Measurements from ENCODE around the gene CACNB1.

CACNB1 gene

DNA sequence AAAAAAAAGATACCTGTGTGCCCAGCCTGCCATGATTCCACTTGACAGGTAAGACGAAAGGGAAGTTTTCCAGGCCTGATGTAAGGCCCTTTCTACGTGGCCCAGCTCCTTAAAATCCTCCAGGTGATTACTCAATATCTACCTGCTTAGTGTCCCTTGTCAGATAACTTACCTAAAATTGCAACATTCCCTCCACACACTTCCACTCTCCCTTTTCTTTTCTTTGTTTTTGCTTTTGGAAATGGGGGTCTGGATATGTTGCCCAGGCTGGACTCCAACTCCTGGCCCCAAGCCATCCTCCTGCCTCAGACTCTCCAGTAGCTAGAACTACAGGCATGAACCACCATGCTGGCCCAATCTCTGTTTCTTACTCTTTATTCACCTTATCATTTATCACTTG lies 38.8 kb downstream of the CACNB1 start:
- Mint-ChIP-seq H3K27me3 (peaks cover 0 to 12% of the 10 kb centered on the region in 2 donors), H3K4me1 (ENCODE audit: low read depth in 2 of 2) (peaks cover 9 to 10% of the 10 kb centered on the region in 2 donors), H3K4me3 (no peak overlapping the region), H3K9me3 (peaks cover 0 to under 1% of the 10 kb centered on the region in 2 donors), H3K27ac (no peak overlapping the region), H3K36me3 (ENCODE audit: insufficient read depth) (peaks cover 32% of the 10 kb centered on the region)
- no peak for ATAC-seq (replicated peaks)
- no peak for DNase-seq

DNA sequence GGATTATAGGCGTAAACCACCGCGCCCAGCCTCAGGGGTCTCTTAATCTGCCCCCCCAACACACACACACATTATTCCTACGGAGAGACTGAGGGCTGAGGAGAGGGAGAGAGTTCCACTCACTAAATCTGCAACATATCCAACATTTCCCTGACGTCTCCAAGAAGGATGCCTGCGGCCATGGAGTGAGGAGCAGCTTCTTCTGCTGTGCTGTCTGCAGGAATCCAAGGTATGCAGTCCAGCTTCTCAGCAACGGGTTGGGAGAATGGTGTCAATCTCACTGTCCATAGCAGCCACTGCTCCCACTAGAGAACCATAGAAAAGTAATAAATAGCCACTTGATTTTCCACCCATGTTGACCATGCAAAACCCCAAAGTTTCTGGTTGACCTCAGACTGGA lies 41.0 kb downstream of the CACNB1 start:
- H3K36me3 Mint-ChIP-seq (ENCODE audit: insufficient read depth) = peaks cover 49% of the 10 kb centered on the region
- H3K27me3 Mint-ChIP-seq = peaks cover 0 to 15% of the 10 kb centered on the region in 2 donors
- ATAC-seq (replicated peaks) (no peak), DNase-seq (no peak)
- peaks cover 25 to 27% of the 10 kb centered on the region in 2 donors for H3K4me1 Mint-ChIP-seq (ENCODE audit: low read depth in 2 of 2)
- H3K9me3 Mint-ChIP-seq = peaks cover 0 to 1% of the 10 kb centered on the region in 2 donors
- H3K4me3 Mint-ChIP-seq = no peak overlapping the region
- no peak overlapping the region for H3K27ac Mint-ChIP-seq

DNA sequence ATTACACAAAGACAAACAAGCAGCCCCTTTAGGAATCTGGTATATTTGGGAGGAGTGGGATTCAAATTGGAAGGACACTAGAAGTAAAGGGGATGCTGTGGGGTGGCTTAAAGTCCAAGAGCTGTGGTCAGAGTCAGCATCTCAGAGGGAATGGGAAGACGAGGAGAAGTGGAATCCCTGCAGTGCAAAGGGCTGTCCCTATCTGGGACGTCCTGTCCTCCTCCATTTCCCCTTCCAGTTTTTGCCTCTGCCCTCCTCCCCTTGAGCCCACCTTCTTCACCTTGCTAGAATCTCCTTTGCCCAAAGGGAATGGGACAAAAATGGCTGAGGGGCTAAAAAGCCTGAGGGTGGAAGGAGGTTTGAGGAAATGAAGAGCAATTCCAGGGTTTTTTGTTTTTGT lies 41.8 kb downstream of the CACNB1 start:
- ATAC-seq (replicated peaks) (no peak), DNase-seq (no peak)
- Mint-ChIP-seq H3K4me3 (no peak overlapping the region), H3K36me3 (ENCODE audit: insufficient read depth) (peaks cover 49% of the 10 kb centered on the region), H3K27me3 (peaks cover 0 to 17% of the 10 kb centered on the region in 2 donors), H3K4me1 (ENCODE audit: low read depth in 2 of 2) (peaks cover 25 to 27% of the 10 kb centered on the region in 2 donors), H3K9me3 (peaks cover 0 to 1% of the 10 kb centered on the region in 2 donors), H3K27ac (no peak overlapping the region)

DNA sequence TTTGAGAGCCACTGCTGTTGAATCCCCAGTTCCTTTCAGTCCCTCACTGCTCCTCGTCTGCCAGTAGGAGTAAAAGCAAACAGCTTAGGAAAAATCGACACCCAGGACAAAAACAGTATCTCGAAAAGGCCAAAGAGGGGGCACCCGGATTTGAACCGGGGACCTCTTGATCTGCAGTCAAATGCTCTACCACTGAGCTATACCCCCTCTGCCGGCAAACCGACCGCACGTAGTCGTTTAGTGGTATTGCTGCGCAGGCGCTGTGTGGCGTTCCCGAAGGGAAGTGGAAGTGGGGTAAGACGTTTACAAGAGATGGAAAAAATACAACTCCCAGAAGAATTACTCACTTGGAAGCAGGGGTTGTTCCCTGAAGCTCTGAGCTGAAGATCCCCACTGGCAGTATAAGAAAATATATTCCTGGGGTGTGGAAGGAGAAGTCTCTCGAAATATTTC lies 43.8 kb downstream of the CACNB1 start:
- DNase-seq (peak; percentile 90 to 95 (median 92)), ATAC-seq (replicated peaks) (peak; percentile 63)
- H3K4me1 Mint-ChIP-seq (ENCODE audit: low read depth in 2 of 2) = peaks cover 39 to 41% of the 10 kb centered on the region in 2 donors
- H3K4me3 Mint-ChIP-seq = peak overlapping the region; percentile 99 to 100
- H3K27me3 Mint-ChIP-seq = peaks cover 0 to 36% of the 10 kb centered on the region in 2 donors
- H3K9me3 Mint-ChIP-seq = peaks cover 0 to 1% of the 10 kb centered on the region in 2 donors
- H3K27ac Mint-ChIP-seq = peak overlapping the region; percentile 100
- peaks cover 49% of the 10 kb centered on the region for H3K36me3 Mint-ChIP-seq (ENCODE audit: insufficient read depth)

DNA sequence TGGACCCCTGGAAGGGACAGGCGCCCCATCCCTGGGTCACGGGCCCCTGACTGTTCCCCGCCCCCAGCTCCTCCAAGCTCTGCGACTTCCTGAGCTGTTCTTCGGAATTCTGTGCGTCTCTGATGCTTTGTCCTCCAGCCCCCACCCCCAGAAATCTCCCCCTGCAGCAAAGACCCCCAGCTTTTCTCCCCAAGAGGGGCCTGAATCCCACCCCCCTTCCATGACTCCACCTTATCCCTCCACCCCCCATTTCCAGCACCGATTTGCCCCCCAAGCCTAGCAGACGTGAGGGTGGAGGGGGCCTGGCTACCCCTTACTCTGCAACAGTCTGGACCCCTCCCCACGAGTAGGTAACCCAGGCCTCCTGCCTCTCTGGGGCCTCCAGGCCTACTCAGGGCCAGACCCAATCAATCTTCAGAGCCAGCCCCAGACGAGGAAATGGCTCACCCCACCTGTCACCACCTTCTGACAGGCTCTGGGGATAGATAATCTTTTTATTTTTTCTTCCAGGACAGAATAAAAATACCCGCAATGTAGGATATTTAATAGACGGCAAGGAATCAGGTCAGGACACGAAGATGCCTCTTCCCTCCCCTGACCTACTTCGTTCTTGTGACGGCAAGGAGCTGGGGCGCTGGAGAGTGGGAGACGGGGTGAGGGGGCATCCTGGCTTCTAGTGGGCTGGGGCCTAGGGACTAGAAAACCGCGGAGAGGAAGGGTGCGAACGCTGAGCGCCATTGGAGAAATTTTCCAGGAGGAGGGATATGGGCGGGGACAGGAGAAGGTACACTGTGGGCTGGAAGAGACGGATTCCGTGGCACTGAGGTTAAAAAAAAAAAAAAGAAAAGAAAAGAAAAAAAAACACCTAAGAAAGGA lies 45.3 kb downstream of the CACNB1 start:
- H3K36me3 Mint-ChIP-seq (ENCODE audit: insufficient read depth) = peaks cover 49% of the 10 kb centered on the region
- peaks cover 0 to 36% of the 10 kb centered on the region in 2 donors for H3K27me3 Mint-ChIP-seq
- peak overlapping the region; percentile 100 for H3K27ac Mint-ChIP-seq
- H3K9me3 Mint-ChIP-seq = peaks cover 0 to 1% of the 10 kb centered on the region in 2 donors
- ATAC-seq (replicated peaks) = no peak
- H3K4me1 Mint-ChIP-seq (ENCODE audit: low read depth in 2 of 2) = peaks cover 39 to 41% of the 10 kb centered on the region in 2 donors
- peak in 2 of 3 experiments; percentile 8 to 32 for DNase-seq
- H3K4me3 Mint-ChIP-seq = peak overlapping the region; percentile 99 to 100

DNA sequence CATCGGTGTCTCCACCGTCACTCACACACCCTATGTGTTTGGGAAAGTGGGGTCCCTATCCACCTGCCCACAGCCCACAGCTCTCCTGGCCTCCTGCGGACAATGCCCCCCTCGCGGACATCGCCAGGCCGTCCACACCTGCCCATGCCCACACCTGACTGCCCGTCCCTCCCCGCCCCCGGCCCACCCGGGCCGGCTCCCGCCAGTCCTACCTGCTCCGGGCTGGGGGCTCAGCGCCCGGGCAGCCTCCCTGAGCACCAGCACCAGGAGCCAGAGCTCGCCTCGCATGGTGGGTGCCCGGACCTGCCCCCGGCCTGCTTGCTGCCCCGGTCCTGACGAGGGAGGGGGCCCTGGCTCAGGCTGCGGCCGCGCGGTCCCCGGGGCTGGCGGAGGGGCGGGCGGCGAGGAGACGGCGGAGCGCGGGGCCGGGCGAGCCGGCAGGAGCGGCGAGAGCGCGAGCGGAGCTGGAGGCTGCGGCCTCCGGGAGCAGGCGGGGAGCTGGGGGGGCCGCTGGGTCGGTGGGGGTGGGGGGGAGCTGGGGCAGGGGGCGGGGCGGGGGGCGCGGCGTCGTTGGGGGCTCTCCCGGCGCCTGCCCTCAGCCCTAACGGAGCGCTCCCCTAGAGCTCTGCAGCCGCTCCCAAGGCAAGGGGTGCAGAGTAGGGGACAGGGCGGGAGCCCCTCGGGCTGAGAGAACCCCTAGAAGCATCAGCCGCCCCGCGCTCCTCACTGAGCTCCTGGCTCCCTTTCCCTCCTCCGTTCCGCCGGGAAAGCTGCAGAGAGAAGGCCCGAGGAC lies 46.1 kb downstream of the CACNB1 start, which contains the start of gene PLXDC1:
Gene PLXDC1, minus strand, starts transcription at position 488 of the 793 bp plus-strand sequence. Its CDS starts 200 bp downstream, at position 288.
- ATAC-seq (replicated peaks) = no peak
- Mint-ChIP-seq H3K27ac (peak within 1 kb of the TSS; percentile 100), H3K4me3 (peak within 1 kb of the TSS; percentile 99 to 100), H3K4me1 (ENCODE audit: low read depth in 2 of 2) (peaks cover 39 to 41% of the 10 kb centered on the region in 2 donors), H3K27me3 (peaks cover 0 to 36% of the 10 kb centered on the region in 2 donors), H3K36me3 (ENCODE audit: insufficient read depth) (peaks cover 46% of the 10 kb centered on the region), H3K9me3 (peaks cover 0 to 1% of the 10 kb centered on the region in 2 donors)
- no peak for DNase-seq

DNA sequence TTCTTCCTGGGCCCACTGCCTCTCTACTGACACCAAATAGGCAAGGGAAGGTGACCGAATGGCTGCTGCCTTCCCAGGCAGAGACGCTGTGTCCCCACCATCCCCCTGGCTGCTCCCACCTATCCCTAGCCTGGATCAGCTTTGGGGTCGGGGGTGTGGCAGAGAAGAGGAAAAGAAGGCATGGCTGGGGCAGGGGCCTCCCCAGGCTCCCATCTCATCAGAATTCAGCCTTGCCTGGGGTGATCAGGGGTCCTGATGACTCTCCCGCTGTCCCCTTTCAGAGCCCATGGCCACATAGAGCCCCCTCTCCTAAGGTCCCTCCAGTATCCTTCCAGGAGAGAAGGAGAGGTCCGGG lies 46.7 kb downstream of the CACNB1 start:
- H3K27ac Mint-ChIP-seq = no peak overlapping the region

DNA sequence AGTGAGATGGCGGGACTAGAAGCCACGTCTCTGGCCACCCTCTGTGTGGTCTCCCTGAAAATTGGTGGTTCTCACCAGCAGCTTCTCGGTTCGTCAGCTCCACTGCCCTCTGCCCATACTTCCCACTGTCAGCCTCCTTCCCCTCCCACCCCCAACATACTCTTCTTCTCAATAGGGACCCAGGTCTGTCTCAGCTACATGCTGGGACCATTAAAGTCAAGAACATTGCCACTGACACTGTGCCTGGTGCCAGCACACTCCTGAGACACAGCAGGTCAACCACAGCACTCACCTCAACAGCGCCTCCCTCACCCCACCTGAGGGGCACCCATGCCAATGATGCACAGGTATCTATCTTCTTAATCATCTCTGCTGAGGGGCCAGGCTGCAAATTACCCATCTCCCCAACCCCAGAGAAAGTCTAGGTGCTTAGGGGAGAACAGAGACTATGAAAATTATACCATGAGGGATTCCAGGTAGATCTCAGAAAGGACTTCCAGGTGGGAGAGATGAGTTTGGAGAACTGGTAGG lies 47.3 kb downstream of the CACNB1 start:
- ATAC-seq (replicated peaks) (no peak), DNase-seq (no peak)
- peaks cover 0 to 1% of the 10 kb centered on the region in 2 donors for H3K9me3 Mint-ChIP-seq
- H3K4me3 Mint-ChIP-seq = peak overlapping the region; percentile 59 to 73
- H3K36me3 Mint-ChIP-seq (ENCODE audit: insufficient read depth) = peaks cover 35% of the 10 kb centered on the region
- H3K27me3 Mint-ChIP-seq = peaks cover 0 to 36% of the 10 kb centered on the region in 2 donors
- peaks cover 39 to 41% of the 10 kb centered on the region in 2 donors for H3K4me1 Mint-ChIP-seq (ENCODE audit: low read depth in 2 of 2)
- peak overlapping the region in 1 of 2 donors; percentile 63 for H3K27ac Mint-ChIP-seq

More for the DNA sequence above, 46.7 kb downstream of the CACNB1 start:
- Mint-ChIP-seq H3K27me3 (peaks cover 0 to 36% of the 10 kb centered on the region in 2 donors), H3K9me3 (peaks cover 0 to 1% of the 10 kb centered on the region in 2 donors), H3K4me3 (peak overlapping the region; percentile 59 to 73), H3K36me3 (ENCODE audit: insufficient read depth) (peaks cover 40% of the 10 kb centered on the region), H3K4me1 (ENCODE audit: low read depth in 2 of 2) (peaks cover 39 to 41% of the 10 kb centered on the region in 2 donors)
- DNase-seq = no peak
- ATAC-seq (replicated peaks) = no peak

DNA sequence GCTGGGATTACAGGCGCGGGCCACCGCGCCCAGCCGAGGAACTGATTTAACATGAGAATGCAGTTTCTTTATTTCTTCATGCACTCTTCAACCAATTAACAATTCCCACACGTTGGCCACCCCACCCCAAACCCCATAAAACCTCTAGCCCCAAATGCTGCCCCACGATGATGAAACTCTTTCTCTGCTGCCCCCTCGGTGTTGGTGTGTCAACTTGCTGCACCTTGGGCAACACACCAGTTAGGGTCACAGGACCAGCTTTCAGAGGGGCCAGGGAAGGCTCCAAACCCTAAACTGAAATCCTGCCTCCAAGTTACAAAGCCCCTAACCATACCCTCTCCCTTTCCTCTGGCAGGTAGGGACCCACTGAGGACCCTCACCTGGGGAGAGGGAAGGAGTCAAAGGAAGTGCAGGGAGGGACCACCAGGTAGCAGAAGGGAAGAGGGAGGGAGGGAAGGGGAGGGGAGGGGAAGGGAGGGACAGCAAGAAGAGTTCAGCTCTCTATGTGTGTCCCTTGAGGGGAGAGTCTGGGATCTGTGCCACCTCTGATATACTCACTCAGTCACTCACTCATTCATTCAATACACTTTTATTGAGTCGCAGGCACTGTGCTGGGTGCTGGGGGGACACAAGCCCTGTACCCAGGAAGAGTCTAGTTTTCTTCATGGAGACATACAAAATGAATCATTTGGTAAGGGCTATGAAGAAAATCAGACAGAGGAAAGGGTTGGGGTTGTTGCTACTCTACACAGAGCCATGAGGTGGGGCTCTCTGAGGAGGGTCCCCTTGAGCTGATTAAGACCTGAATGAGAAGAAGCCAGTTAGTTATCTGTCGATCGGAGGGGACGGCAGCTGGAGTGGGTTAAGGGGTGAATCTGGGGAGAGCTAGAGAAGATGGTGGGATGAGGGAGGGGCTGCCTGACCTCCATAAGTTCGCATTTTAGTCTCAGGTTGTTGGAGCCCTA lies 50.0 kb downstream of the CACNB1 start:
- Mint-ChIP-seq H3K9me3 (no peaks in the 10 kb centered on the region), H3K4me1 (ENCODE audit: low read depth in 2 of 2) (peaks cover 21 to 25% of the 10 kb centered on the region in 2 donors), H3K4me3 (no peak overlapping the region), H3K36me3 (ENCODE audit: insufficient read depth) (peaks cover 9% of the 10 kb centered on the region), H3K27me3 (peaks cover 0 to 21% of the 10 kb centered on the region in 2 donors), H3K27ac (no peak overlapping the region)
- DNase-seq = no peak
- ATAC-seq (replicated peaks) = no peak

DNA sequence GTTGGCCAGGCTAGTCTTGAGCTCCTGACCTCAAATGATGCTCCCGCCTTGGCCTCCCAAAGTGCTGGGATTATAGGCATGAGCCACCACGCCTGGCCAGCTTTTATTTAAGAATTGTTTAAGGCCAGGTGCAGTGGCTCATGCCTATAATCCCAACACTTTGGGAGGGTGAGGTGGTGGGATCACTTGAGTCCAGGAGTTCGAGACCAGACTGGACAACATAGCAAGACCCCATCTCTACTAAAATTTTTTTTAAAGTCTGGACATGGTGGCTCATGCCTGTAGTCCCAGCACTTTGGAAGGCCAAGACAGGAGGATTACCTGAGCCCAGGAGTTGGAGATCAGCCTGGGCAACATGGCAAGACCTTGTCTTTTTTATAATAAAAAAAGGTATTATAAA lies 51.2 kb downstream of the CACNB1 start:
- Mint-ChIP-seq H3K9me3 (no peaks in the 10 kb centered on the region), H3K36me3 (ENCODE audit: insufficient read depth) (no peaks in the 10 kb centered on the region), H3K27me3 (peaks cover 0 to 21% of the 10 kb centered on the region in 2 donors), H3K4me3 (no peak overlapping the region), H3K27ac (no peak overlapping the region), H3K4me1 (ENCODE audit: low read depth in 2 of 2) (peaks cover 12 to 16% of the 10 kb centered on the region in 2 donors)
- ATAC-seq (replicated peaks) (no peak), DNase-seq (no peak)

DNA sequence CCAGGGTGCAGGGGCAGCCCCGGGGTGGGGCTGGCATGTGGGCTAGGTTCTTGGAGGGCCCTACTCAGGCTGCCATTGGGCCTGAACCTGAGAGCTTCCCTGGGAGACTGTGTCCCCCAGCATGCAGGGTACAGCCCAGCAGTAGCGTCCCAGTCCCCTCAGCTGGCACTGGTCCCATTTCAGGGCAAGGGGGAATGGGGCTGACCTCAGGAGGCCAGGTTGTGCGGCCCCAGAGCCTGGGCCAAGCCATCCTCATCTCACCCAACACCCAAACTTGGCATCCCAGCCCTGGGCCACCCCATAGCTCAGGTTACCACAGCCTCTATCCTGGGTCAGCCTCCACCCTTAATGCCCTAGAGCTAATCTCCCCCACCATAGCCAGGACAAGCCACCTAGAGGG lies 52.3 kb downstream of the CACNB1 start:
- DNase-seq (no peak), ATAC-seq (replicated peaks) (no peak)
- Mint-ChIP-seq H3K4me1 (ENCODE audit: low read depth in 2 of 2) (peaks cover 9 to 12% of the 10 kb centered on the region in 2 donors), H3K27me3 (peaks cover 0 to 13% of the 10 kb centered on the region in 2 donors), H3K36me3 (ENCODE audit: insufficient read depth) (no peaks in the 10 kb centered on the region), H3K27ac (peak overlapping the region in 1 of 2 donors; percentile 10), H3K4me3 (no peak overlapping the region), H3K9me3 (no peaks in the 10 kb centered on the region)

DNA sequence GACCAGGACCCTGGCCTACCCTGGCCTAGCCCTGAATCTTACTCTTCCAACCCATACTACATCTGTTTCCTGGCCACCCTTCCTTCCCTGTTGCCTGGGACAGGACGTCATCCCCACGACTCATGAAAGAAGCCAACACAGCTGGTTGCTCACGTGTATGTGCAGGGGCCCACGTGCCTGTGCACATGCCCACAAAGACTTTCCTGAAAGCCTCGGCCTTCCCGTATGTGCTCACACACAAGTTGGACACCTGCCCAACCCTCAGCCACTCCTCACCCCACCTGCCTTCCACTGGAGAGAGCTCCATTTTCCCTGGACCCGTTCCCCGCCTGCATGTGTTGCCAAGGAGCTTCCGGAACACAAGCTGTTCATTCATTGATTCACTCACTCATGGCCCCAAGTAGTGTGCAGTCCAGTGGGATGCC lies 53.0 kb downstream of the CACNB1 start:
- peaks cover 0 to 6% of the 10 kb centered on the region in 2 donors for H3K27me3 Mint-ChIP-seq
- ATAC-seq (replicated peaks) (no peak), DNase-seq (no peak)
- no peak overlapping the region for H3K27ac Mint-ChIP-seq
- no peaks in the 10 kb centered on the region for H3K36me3 Mint-ChIP-seq (ENCODE audit: insufficient read depth)
- no peak overlapping the region for H3K4me3 Mint-ChIP-seq
- no peaks in the 10 kb centered on the region for H3K9me3 Mint-ChIP-seq
- peaks cover 5 to 6% of the 10 kb centered on the region in 2 donors for H3K4me1 Mint-ChIP-seq (ENCODE audit: low read depth in 2 of 2)
